GM18499 (cell line): ENCODE measurements around the gene FUT9.

ENCODE experiments used
- ATAC-seq: cut with Tn5 transposase; IDR thresholded peaks from one replicate; pipeline ENCODE4 v1.9.1; 2021; ENCODE audit warnings: moderate number of reproducible peaks; ENCODE audit not compliant: insufficient read depth, unreplicated experiment

Gene FUT9

GRCh38 chr6:96065213-96065612 is 49.4 kb downstream of the FUT9 start:
- ATAC-seq = no peak

GRCh38 chr6:96066376-96066775 is 50.6 kb downstream of the FUT9 start:
- no peak for ATAC-seq

- no peak for ATAC-seq
Observed at GRCh38 chr6:96073555-96073954, 57.8 kb downstream of the FUT9 start.

- no peak for ATAC-seq
Observed at GRCh38 chr6:96074006-96074405, 58.2 kb downstream of the FUT9 start.

GRCh38 chr6:96075826-96076225 is 60.1 kb downstream of the FUT9 start:
- ATAC-seq = no peak

- ATAC-seq = no peak
Observed at GRCh38 chr6:96086745-96087144, 71.0 kb downstream of the FUT9 start.

- ATAC-seq = no peak
Observed at GRCh38 chr6:96089173-96089572, 73.4 kb downstream of the FUT9 start.

- ATAC-seq = no peak
Observed at GRCh38 chr6:96094077-96094476, 78.3 kb downstream of the FUT9 start.

- ATAC-seq = no peak
Observed at GRCh38 chr6:96099069-96099468, 83.3 kb downstream of the FUT9 start.

GRCh38 chr6:96101564-96101963 is 85.8 kb downstream of the FUT9 start:
- ATAC-seq = no peak

- no peak for ATAC-seq
Observed at GRCh38 chr6:96104910-96105309, 89.1 kb downstream of the FUT9 start.

GRCh38 chr6:96110878-96111277 is 95.1 kb downstream of the FUT9 start:
- no peak for ATAC-seq

- no peak for ATAC-seq
Observed at GRCh38 chr6:96116674-96117073, 100.9 kb downstream of the FUT9 start.

GRCh38 chr6:96124778-96125177 is 109.0 kb downstream of the FUT9 start:
- no peak for ATAC-seq

- ATAC-seq = no peak
Observed at GRCh38 chr6:96138406-96138805, 122.6 kb downstream of the FUT9 start.

- no peak for ATAC-seq
Observed at GRCh38 chr6:96142142-96142541, 126.4 kb downstream of the FUT9 start.

GRCh38 chr6:96150431-96150830 is 134.7 kb downstream of the FUT9 start:
- no peak for ATAC-seq

GRCh38 chr6:96151707-96152106 is 135.9 kb downstream of the FUT9 start:
- ATAC-seq = no peak

- no peak for ATAC-seq
Observed at GRCh38 chr6:96152114-96152708, 136.4 kb downstream of the FUT9 start.

GRCh38 chr6:96153775-96154174 is 138.0 kb downstream of the FUT9 start:
- no peak for ATAC-seq

- ATAC-seq = no peak
Observed at GRCh38 chr6:96156425-96156824, 140.7 kb downstream of the FUT9 start.

GRCh38 chr6:96157018-96157565 is 141.3 kb downstream of the FUT9 start:
- peak; percentile 78 for ATAC-seq
